ENCODE measurements around the gene FCHO1.

DNA sequence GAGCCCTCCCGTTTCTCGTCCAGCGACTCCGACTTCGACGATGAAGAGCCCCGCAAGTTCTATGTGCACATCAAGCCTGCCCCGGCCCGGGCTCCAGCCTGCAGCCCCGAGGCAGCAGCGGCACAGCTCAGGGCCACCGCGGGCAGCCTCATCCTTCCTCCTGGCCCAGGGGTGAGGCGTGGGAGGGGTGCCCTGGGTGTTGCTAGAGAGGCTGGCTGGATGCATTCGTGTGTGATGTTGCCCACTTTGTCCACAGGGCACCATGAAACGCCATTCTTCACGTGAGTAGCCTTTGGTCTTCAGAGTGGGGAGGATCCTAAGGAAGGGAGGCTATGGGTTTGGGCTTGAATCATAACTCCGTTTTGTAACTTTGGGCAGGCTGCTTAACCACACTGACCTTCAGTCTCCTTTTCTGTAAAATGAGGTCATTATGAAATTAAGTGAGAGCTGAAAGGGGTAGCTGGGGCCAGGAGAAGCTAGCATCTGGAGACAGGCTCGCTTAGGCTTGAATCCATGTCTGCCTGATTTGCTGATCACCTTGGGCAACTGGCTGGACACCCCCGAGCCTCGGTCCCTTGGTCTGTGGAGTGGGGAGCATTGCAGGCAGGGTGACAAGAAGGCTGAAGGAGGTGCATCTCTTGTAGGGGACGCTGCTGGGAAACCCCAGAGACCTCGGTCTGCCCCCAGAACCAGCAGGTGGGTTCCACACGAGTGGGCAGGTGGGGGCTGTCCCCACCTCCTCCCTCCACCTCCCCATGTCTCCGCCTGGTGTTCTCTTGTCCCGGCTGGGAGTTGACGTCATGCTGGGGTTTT lies 24.9 kb downstream of the FCHO1 start:
- TF ChIP-seq, protein P1, sequence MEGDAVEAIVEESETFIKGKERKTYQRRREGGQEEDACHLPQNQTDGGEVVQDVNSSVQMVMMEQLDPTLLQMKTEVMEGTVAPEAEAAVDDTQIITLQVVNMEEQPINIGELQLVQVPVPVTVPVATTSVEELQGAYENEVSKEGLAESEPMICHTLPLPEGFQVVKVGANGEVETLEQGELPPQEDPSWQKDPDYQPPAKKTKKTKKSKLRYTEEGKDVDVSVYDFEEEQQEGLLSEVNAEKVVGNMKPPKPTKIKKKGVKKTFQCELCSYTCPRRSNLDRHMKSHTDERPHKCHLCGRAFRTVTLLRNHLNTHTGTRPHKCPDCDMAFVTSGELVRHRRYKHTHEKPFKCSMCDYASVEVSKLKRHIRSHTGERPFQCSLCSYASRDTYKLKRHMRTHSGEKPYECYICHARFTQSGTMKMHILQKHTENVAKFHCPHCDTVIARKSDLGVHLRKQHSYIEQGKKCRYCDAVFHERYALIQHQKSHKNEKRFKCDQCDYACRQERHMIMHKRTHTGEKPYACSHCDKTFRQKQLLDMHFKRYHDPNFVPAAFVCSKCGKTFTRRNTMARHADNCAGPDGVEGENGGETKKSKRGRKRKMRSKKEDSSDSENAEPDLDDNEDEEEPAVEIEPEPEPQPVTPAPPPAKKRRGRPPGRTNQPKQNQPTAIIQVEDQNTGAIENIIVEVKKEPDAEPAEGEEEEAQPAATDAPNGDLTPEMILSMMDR (IDR thresholded peaks at IDR 0.05), result no peak
- TF ChIP-seq POLR2A (IDR thresholded peaks at IDR 0.05), result no peak

Measured in tibial nerve (tissue), 3 donors.